Measurements from ENCODE around the gene FEM1C.
A peak's percentile ranks its signal among the peaks of the same experiment; 100 is the strongest.

DNA sequence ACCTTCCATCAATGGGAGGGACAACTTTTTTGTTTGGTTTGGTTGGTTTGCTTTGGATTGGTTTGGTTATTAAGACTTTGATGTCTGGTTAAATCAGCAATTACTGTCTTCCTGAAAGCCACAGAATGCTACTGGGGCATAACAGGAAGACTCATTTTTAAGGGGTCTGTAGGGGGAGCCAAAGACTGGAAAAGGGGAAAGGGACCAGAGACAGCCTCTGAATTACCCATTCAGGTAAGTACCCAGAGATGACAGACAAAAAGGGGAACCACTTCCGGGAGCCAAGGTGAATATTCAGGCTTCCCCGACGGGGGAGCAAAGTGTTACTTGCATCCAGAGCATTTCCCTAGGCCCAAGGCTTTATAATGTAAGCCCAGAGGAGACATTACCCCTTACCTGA, 4.6 kb upstream of the FEM1C start:
- TF ChIP-seq, protein P1, sequence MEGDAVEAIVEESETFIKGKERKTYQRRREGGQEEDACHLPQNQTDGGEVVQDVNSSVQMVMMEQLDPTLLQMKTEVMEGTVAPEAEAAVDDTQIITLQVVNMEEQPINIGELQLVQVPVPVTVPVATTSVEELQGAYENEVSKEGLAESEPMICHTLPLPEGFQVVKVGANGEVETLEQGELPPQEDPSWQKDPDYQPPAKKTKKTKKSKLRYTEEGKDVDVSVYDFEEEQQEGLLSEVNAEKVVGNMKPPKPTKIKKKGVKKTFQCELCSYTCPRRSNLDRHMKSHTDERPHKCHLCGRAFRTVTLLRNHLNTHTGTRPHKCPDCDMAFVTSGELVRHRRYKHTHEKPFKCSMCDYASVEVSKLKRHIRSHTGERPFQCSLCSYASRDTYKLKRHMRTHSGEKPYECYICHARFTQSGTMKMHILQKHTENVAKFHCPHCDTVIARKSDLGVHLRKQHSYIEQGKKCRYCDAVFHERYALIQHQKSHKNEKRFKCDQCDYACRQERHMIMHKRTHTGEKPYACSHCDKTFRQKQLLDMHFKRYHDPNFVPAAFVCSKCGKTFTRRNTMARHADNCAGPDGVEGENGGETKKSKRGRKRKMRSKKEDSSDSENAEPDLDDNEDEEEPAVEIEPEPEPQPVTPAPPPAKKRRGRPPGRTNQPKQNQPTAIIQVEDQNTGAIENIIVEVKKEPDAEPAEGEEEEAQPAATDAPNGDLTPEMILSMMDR (IDR thresholded peaks at IDR 0.05) = peak; percentile 60
- TF ChIP-seq EZH2 (IDR thresholded peaks at IDR 0.05) = no peak

Data from neural progenitor cell (in vitro differentiated cells).